ENCODE results near the gene C14orf180. TPM values are rescaled to one million over a fixed set of nuclear protein-coding genes. Genes with fewer than 3 reads are reported as not detected.

The C14orf180 gene
- total and polyA plus RNA-seq, 12 donors: 13.8 to 139 (median 75.1) TPM

- peaks cover 0 to 13% (median 0%) of the 10 kb centered on the region in 9 donors for H3K36me3 ChIP-seq
- H3K27ac ChIP-seq: no peak overlapping the region
- 63 to 66% methylated on average over 18 of the region's 18 CpGs for WGBS, 2 donors
- intact Hi-C loops (cut with DNase I): no loop called here
- no peaks in the 10 kb centered on the region for H3K9me3 ChIP-seq
- TF ChIP-seq CTCF (IDR thresholded peaks at IDR 0.05): peak in 1 of 9 donors; percentile 18
- peak in 1 of 2 donors; percentile 13 for DNase-seq
- H3K27me3 ChIP-seq: peaks cover 0 to 20% (median 8%) of the 10 kb centered on the region in 7 donors
- no peak overlapping the region for H3K4me3 ChIP-seq
- ATAC-seq: peak in 5 of 8 donors; percentile 7 to 44 (median 22)
- peaks cover 0 to 18% (median 0%) of the 10 kb centered on the region in 9 donors for H3K4me1 ChIP-seq
Measured at GRCh38 chr14:104593241-104593701, 13.7 kb downstream of the C14orf180 start.

DNA sequence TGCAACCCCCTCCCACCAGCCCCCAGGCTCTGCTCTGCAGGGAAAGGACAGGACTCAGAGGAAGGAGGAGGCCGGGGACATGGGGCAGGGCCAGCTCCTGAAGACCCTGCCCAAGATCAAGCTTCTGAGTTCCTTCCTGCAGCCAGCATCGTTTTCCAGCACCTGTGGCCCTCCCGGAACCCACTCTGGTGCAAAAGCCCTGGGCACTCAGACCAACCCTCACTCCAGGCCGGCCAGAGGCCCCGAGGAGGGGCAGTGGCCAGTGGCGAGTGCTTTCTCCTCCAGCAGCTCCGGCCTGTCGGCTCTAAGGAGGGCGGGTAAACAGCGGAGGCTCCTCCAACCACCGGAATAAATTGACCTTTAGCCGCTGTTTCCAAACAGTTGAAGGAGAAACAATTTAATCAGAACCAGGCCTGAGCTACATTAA lies 14.2 kb downstream of the C14orf180 start:
- Histone ChIP-seq H3K9me3 (no peaks in the 10 kb centered on the region), H3K27me3 (peaks cover 0 to 23% (median 12%) of the 10 kb centered on the region in 7 donors), H3K27ac (no peak overlapping the region), H3K4me1 (peaks cover 0 to 20% (median 0%) of the 10 kb centered on the region in 9 donors), H3K4me3 (no peak overlapping the region), H3K36me3 (peaks cover 0 to 9% (median 0%) of the 10 kb centered on the region in 9 donors)
- ATAC-seq (peak in 1 of 8 donors; percentile 3), DNase-seq (peak in 1 of 2 donors; percentile 9)
- no peak for TF ChIP-seq CTCF (IDR thresholded peaks at IDR 0.05)
- WGBS, 2 donors: 58 to 65% methylated on average over 12 of the region's 12 CpGs
- intact Hi-C loops (cut with DNase I): no loop called here

DNA sequence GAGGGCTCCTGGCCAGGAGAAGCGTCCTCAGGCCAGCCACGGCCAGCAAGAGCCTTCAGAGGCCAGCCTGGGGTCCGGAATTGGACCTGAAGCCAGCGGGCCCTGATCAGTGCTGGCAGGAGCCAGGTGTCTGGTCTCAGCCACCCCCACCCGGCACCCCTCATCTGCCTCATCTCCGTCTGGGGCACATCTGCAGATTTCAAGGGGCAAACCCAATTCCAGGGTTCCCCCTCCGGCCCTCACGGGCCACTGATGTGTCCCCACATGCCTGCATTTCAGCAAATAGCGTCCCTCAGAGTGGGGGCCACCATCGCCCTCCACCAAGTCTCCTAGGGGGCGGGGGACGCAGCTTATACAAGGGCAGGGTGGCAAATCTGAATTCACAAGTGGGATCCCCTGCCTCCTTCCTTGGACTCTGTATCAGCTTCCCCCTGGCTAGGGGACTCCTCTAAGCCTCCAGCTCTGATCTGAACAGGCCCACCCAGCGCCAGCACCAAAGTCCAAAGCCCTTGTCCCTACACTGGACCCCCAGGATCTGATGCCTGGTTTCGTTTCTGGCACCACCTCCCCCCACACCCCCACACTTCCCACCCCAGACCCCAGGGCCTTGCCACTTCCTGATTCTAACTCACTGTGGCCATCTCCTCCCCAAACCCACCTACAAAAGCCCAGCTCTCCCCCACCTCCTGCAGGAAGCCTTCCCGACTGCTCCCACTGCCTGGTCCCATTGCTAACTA lies 14.9 kb downstream of the C14orf180 start:
- no peak overlapping the region for H3K27ac ChIP-seq
- intact Hi-C loops (cut with DNase I): no loop called here
- DNase-seq (no peak), ATAC-seq (no peak)
- TF ChIP-seq CTCF (IDR thresholded peaks at IDR 0.05): no peak
- peaks cover 0 to 20% (median 0%) of the 10 kb centered on the region in 9 donors for H3K4me1 ChIP-seq
- peaks cover 0 to 6% (median 0%) of the 10 kb centered on the region in 9 donors for H3K36me3 ChIP-seq
- WGBS, 2 donors: 78 to 84% methylated on average over 15 of the region's 15 CpGs
- no peaks in the 10 kb centered on the region for H3K9me3 ChIP-seq
- no peak overlapping the region for H3K4me3 ChIP-seq
- H3K27me3 ChIP-seq: peaks cover 0 to 25% (median 14%) of the 10 kb centered on the region in 7 donors

DNA sequence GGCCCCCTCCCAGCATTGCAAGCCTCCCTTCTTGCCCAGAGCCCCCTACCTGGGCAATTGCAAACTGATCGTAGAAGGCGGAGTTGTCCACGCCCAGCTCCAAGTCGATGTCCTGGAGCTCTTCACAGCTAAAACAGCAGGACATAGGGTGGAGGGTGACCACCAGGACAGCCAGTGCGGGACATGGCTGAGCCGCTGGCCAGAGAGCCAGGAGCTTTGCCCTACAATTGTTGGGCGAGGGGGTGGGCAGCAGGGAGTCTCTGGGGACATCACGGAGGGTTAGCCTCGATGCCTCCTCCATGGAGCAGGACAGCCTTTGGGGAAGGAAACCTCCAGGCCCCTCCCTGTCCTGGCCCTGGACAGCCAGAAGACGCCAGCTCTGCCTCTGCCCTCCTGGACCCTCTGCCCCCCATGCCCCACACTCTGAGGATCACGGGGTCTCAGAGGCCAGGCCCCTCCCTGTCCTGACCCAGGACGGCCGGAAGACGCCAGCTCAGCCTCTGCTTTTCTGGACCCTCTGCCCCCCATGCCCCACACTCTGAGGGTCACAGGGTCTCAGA lies 15.6 kb downstream of the C14orf180 start:
- no peak overlapping the region for H3K27ac ChIP-seq
- 78 to 81% methylated on average over 14 of the region's 14 CpGs for WGBS, 2 donors
- H3K4me1 ChIP-seq: peaks cover 0 to 20% (median 0%) of the 10 kb centered on the region in 9 donors
- DNase-seq: no peak
- ATAC-seq: no peak
- no peak overlapping the region for H3K4me3 ChIP-seq
- intact Hi-C loops (cut with DNase I): no loop called here
- no peaks in the 10 kb centered on the region for H3K36me3 ChIP-seq
- peaks cover 0 to 33% (median 14%) of the 10 kb centered on the region in 7 donors for H3K27me3 ChIP-seq
- H3K9me3 ChIP-seq: no peaks in the 10 kb centered on the region
- TF ChIP-seq CTCF (IDR thresholded peaks at IDR 0.05): no peak

Measured in heart right ventricle (tissue), 16 donors.